ENCODE data around the gene ZNF382. TPM values are rescaled to one million over a fixed set of nuclear protein-coding genes. Genes with fewer than 3 reads are reported as not detected.
A peak's percentile ranks its signal among the peaks of the same experiment; 100 is the strongest.
"Not testable (repeated sequence)": the region's sequence is repeated elsewhere in the genome, so short reads cannot be mapped to it uniquely, and the experiment has no call there.

The ZNF382 gene
- total RNA-seq, 3 donors from 2014 or later (not counting 1 experiment from before 2014, with no cell fraction given) = 3.2 to 8.1 (median 4.2) TPM

- no peak overlapping the region for H3K27ac Mint-ChIP-seq
- 87% methylated on average over 2 of the region's 3 CpGs for WGBS (ENCODE audit: insufficient coverage)
- DNase-seq (no peak), ATAC-seq (no peak)
- Histone ChIP-seq H3K36me3 (ENCODE audit: control insufficient read depth, insufficient read depth, low read length) (peaks cover 20% of the 10 kb centered on the region), H3K4me3 (ENCODE audit: low read length) (no peak overlapping the region), H3K27ac (ENCODE audit: low read length) (no peak overlapping the region), H3K27me3 (ENCODE audit: control insufficient read depth, insufficient read depth, low read length) (no peaks in the 10 kb centered on the region), H3K4me1 (ENCODE audit: control insufficient read depth, insufficient read depth, low read length) (peaks cover 12% of the 10 kb centered on the region), H3K9me3 (ENCODE audit: control insufficient read depth, insufficient read depth, low read length) (peaks cover 3% of the 10 kb centered on the region)
- no peak for TF ChIP-seq CTCF (IDR thresholded peaks at IDR 0.05)
- no peak overlapping the region for H3K4me3 Mint-ChIP-seq
- intact Hi-C loops (cut with micrococcal nuclease) = no loop called here
- H3K4me1 Mint-ChIP-seq = peaks cover 27% of the 10 kb centered on the region in 2 donors
- H3K36me3 Mint-ChIP-seq = peaks cover 24% of the 10 kb centered on the region
- peaks cover 0 to 6% of the 10 kb centered on the region in 2 donors for H3K9me3 Mint-ChIP-seq
- H3K27me3 Mint-ChIP-seq (ENCODE audit: low read depth in 2 of 2) = no peaks in the 10 kb centered on the region
These were observed 27.7 kb upstream of the ZNF382 start for GRCh38 chr19:36577271-36577996.

DNA sequence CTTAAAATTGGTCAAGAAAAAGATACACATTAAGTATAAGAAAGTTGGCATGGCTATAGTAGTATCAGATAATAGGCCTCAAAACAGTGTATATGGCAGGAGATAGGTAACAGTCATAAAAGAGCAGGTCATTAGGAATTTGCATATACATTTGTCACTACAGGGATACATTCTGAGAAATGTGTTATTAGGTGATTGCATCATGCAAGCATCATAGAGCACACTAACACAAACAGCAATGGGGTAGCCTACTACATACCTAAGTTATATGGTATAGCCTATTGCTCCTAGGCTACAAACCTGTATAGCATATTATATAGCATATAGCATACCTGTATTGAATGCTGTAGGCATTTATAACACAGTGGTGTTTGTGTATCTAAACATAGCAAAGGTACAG, 25.9 kb upstream of the ZNF382 start:
- no peak for ATAC-seq
- no peaks in the 10 kb centered on the region for H3K27me3 ChIP-seq (ENCODE audit: control insufficient read depth, insufficient read depth, low read length)
- Mint-ChIP-seq H3K4me3 (no peak overlapping the region), H3K27ac (no peak overlapping the region), H3K27me3 (ENCODE audit: low read depth in 2 of 2) (no peaks in the 10 kb centered on the region), H3K36me3 (peaks cover 24% of the 10 kb centered on the region), H3K9me3 (peaks cover 2 to 13% of the 10 kb centered on the region in 2 donors), H3K4me1 (peaks cover 8 to 9% of the 10 kb centered on the region in 2 donors)
- peaks cover 22% of the 10 kb centered on the region for H3K36me3 ChIP-seq (ENCODE audit: control insufficient read depth, insufficient read depth, low read length)
- no peak overlapping the region for H3K4me3 ChIP-seq (ENCODE audit: low read length)
- no peak for TF ChIP-seq CTCF (IDR thresholded peaks at IDR 0.05)
- H3K27ac ChIP-seq (ENCODE audit: low read length) = no peak overlapping the region
- peaks cover 2% of the 10 kb centered on the region for H3K4me1 ChIP-seq (ENCODE audit: control insufficient read depth, insufficient read depth, low read length)
- H3K9me3 ChIP-seq (ENCODE audit: control insufficient read depth, insufficient read depth, low read length) = peaks cover 6% of the 10 kb centered on the region
- intact Hi-C loops (cut with micrococcal nuclease) = no loop called here
- no peak for DNase-seq

DNA sequence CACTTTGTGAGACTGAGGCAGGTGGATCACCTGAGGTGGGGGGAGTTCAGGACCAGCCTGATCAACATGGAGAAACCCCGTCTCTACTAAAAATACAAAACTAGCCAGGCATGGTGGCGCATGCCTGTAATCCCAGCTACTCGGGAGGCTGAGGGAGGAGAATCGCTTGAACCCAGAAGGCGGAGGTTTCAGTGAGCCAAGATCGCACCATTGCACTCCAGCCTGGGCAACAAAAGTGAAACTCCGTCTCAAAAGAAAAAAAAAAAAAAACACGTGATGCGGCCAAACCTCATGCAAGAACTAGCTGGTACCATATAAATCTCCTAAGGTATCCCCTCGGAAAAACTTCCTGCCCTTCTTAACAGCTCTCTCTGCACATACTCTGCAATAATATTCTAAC, 2.4 kb upstream of the ZNF382 start:
- H3K9me3 Mint-ChIP-seq; H3K4me3 ChIP-seq (ENCODE audit: low read length); H3K27me3 Mint-ChIP-seq (ENCODE audit: low read depth in 2 of 2); intact Hi-C loops (cut with micrococcal nuclease); ATAC-seq; H3K4me3 Mint-ChIP-seq; H3K27ac ChIP-seq (ENCODE audit: low read length); H3K9me3 ChIP-seq (ENCODE audit: control insufficient read depth, insufficient read depth, low read length); H3K36me3 Mint-ChIP-seq; H3K27me3 ChIP-seq (ENCODE audit: control insufficient read depth, insufficient read depth, low read length); H3K36me3 ChIP-seq (ENCODE audit: control insufficient read depth, insufficient read depth, low read length); DNase-seq: not testable (repeated sequence)
- H3K4me1 Mint-ChIP-seq = peaks cover 20 to 28% of the 10 kb centered on the region in 2 donors
- peaks cover 20% of the 10 kb centered on the region for H3K4me1 ChIP-seq (ENCODE audit: control insufficient read depth, insufficient read depth, low read length)
- H3K27ac Mint-ChIP-seq = peak overlapping the region in 1 of 2 donors; percentile 89
- WGBS (ENCODE audit: insufficient coverage) = 97% methylated on average over 9 of the region's 10 CpGs

DNA sequence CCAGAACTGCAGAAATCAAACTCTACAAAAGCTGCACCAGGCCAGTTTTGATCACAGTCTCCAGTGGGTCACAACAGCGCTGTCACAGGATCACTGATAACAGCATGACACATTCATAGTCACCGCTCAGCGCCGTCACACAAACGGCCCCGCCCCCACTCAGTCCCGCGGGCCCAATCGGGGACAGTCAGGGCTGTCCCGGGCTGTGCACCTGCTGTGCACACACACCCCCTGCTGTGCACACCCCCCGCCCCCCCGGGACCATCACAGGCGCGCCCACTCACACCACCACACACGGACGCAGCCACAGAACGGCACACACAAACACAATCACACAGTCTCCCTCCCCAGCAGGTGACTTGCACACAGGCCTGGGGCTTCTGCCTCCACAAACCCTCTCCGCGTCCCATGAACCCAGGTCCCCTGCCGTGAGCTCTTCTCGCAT, 435 bp upstream of the ZNF382 start:
- DNase-seq (peak; percentile 77 to 89), ATAC-seq (peak; percentile 65 to 85 (median 71))
- no peaks in the 10 kb centered on the region for H3K36me3 Mint-ChIP-seq
- H3K9me3 Mint-ChIP-seq = peaks cover 0 to 4% of the 10 kb centered on the region in 2 donors
- peak overlapping the region; percentile 90 for H3K27ac ChIP-seq (ENCODE audit: low read length)
- H3K27me3 ChIP-seq (ENCODE audit: control insufficient read depth, insufficient read depth, low read length) = no peaks in the 10 kb centered on the region
- H3K27ac Mint-ChIP-seq = peak overlapping the region; percentile 80 to 89
- peak overlapping the region; percentile 81 for H3K4me3 Mint-ChIP-seq
- TF ChIP-seq CTCF (IDR thresholded peaks at IDR 0.05) = no peak
- peaks cover 20 to 28% of the 10 kb centered on the region in 2 donors for H3K4me1 Mint-ChIP-seq
- H3K4me3 ChIP-seq (ENCODE audit: low read length) = peak overlapping the region; percentile 78
- no peaks in the 10 kb centered on the region for H3K36me3 ChIP-seq (ENCODE audit: control insufficient read depth, insufficient read depth, low read length)
- intact Hi-C loops (cut with micrococcal nuclease) = loop anchor here (1.0 to 5.0 kb wide), 7 partner anchors 31 to 863 kb away; partner anchors contain the start of genes ZNF146, ZNF260, ZNF461 and ZNF529
- no peaks in the 10 kb centered on the region for H3K27me3 Mint-ChIP-seq (ENCODE audit: low read depth in 2 of 2)
- WGBS (ENCODE audit: insufficient coverage) = under 1% methylated on average over 21 of the region's 21 CpGs
- H3K4me1 ChIP-seq (ENCODE audit: control insufficient read depth, insufficient read depth, low read length) = peaks cover 20% of the 10 kb centered on the region
- H3K9me3 ChIP-seq (ENCODE audit: control insufficient read depth, insufficient read depth, low read length) = no peaks in the 10 kb centered on the region

Data from natural killer cell (primary cell).